Stimulated activated CD8-positive, alpha-beta memory T cell treated with anti-CD3 and anti-CD28 coated beads, Interleukin-7, amount 100 ng/mL, for 1 hour (primary cell): ENCODE measurements around the gene LPAR6.
"Not testable (repeated sequence)": the region's sequence is repeated elsewhere in the genome, so short reads cannot be mapped to it uniquely, and the experiment has no call there.

Experiments
- DNase-seq, 2 donors: peaks; one replicate each; pipeline ENCODE4 v3.0.0-alpha.2; 2020; ENCODE audit warnings: low read depth in 2 of 2

Gene LPAR6, protein sequence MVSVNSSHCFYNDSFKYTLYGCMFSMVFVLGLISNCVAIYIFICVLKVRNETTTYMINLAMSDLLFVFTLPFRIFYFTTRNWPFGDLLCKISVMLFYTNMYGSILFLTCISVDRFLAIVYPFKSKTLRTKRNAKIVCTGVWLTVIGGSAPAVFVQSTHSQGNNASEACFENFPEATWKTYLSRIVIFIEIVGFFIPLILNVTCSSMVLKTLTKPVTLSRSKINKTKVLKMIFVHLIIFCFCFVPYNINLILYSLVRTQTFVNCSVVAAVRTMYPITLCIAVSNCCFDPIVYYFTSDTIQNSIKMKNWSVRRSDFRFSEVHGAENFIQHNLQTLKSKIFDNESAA

DNA sequence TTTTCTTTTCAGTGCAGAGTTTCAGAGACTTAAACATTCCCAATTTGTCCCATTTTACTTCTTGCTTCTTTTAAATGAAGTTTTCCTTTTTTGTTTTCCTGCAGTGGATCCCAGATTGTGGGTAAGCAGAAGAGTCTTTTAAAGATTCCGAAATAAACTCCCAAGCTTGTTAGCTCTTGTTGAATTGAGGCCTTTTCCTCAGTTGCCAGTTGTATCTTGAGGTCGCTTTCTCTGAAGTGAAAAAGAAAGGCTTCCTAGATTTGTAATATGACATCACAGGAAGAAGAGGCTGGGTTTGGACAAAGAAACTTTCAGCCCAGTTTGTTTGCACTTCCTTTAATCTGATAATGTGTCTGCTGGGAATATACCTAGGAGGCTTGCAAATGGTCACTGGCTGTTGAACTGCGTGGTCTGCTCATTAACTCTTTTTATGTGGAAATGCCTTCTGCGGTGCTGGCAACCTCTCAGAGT lies at the start of gene LPAR6:
TSS of gene LPAR6 (minus strand) at position 233 of the 471 bp plus-strand sequence. CDS start 690 bp downstream, outside the sequence.
- DNase-seq, result no peak

DNA sequence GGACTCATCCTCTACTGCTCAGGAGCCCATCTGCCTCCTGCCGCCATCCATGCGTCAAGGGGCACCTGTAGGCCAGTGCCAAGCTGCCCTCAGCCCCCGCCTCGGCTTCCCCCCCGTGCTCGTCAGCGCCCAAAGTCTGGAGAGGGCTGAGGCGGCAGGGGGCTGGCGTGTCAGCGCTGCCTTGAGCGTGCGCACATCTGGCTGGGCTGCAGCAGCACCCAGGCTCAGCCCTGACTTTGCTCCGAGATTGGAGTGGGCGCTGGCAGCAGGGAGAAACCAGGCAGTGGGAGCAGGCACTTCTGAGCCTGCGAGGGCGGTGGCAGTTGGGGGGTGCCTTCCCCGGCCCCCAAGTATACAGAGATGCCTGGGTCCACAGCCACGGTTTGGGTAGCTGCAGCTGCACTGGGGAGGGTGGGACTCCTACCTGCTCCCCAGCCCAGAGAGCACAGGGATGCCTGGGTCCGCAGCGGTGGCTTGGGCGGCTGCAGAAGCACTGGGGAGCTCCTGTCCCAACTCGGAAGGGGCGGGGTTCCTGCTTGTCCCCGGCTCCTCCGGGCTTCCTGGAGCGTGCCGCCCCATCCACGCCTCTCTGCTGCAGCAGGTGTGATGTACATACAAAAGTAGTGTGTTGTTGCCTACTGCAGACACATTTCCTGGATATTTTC lies 44.8 kb upstream of the LPAR6 start:
- no peak for DNase-seq

DNA sequence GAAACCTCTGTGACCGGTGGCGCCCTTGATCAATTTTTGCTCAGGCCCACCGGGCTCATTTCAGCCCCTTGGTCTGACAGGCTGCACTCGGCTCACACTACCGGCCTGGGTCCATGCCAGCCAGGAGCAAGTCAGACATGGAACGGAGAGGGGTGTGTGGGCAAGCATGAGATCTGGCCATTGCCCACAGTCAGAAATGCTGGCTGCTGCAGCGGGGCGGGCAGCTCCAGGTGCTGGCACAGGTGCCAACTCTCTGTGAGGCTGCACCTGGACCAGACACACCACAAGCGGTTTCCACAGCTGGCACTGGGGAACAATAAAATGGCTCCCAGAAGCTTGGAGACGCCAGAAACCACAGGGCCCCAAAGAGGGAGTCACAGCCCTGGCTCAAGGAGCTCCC lies 43.6 kb upstream of the LPAR6 start:
- no peak for DNase-seq

DNA sequence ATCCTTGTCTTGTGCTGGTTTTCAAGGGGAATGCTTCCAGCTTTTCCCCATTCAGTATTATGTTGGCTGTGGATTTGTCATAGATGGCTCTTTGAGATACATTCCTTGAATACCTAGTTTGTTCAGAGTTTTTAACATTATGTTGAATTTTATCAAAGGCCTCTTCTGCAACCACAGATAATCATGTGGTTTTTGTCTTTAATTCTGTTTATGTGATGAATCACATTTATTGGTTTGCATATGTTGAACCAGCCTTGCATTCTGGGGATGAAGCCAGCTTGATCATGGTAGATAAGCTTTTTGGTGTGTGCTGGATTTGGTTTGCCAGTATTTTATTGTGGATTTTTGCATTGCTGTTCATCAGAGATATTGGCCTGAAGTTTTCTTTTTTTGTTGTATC lies 38.3 kb upstream of the LPAR6 start:
- not testable (repeated sequence) for DNase-seq

DNA sequence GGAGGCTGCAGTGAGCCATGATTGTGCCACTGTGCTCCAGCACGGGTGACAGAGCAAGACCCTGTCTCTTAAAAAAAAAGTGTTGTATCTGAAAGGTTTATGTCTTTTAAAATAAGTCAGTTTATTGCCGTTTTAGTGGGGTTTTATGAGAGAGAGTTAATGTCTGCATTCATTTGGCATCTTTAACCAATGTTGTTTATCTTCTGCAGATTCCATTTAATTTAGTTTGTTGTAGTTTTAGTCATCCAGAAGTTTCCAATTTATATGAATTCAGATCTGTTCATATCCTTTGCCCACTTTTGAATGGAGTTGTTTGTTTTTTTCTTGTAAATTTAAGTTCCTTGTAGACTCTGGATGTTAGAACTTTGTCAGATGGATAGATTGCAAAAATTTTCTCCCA lies 36.7 kb upstream of the LPAR6 start:
- no peak for DNase-seq

DNA sequence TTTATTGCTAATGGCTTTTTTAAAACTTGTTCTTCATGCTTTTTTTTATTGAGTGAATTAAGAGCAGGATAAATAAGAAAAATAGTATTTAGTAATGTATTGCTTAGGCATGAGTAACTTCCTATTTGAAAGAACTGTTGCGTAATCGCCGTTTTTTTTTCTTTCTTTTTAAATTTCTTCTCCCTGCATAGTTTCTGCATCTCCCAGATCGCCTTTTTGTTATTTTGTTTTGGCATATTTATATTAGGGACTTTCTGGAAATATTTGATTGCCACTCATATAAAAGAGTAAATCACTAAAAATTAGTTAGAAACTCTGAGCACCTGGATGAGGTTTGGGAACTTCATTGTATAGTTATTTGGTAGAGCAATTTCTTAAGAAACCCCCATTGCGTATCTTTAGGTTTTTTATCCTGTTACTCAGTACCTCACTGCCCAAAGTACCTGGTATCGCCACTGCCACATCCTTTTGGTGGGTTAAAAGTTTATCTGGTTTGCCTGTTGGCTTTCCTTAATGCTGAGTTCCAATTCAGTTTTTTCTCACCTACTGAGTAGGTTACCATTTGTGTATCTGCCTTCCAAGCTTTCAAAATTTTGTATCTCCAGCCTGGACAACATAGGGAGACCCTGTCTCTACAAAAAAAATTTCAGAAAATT lies 36.2 kb upstream of the LPAR6 start:
- no peak for DNase-seq

DNA sequence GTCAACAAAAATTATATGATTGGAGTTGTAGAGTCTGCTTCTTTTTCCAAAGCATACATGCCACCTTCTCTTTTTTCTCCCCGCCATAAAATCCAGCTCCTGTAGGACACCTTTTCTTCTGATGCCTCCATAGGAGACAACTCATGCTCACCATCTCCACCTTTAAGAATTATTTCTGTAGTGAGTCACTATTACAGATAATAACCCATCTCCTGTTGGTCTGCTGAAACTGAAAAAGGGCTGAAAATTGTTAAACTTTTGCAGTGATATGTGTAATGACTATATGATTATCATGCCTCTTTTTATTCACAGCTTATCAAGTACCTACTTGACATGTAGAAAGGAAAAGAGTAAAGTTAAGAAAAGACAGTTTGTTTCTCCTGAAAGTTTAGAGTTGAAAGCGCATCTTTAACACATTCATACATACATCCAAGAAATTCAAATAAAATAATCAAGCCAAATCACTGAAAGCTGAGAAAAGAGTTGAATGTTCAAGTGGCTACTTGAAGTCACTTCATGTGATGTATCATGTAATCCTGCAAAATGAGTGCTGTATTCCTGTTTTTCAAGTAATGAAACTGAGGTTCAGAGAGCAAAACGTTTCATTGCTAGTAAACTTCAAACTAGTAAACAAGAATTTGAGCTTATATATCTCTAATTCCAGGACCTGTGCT lies 35.5 kb upstream of the LPAR6 start:
- no peak for DNase-seq

DNA sequence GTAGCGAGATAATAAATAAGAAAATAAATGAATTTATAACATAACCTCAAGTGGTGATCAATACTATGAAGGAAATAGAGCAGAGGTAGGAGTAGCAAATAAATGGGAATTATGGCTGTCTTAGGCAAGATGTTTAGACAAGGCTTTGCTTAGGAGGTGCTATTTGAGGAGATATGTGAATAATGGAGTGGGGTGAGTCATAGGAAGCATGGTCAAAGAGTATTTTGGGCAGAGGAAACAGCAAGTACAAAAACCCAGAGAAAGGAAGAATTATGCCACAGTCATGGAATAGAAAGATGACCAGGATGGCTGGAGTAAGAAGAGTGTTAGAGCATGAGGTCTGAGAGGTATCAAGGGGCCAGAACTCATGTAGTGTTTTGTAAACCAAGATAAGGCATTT lies 33.6 kb upstream of the LPAR6 start:
- no peak for DNase-seq

DNA sequence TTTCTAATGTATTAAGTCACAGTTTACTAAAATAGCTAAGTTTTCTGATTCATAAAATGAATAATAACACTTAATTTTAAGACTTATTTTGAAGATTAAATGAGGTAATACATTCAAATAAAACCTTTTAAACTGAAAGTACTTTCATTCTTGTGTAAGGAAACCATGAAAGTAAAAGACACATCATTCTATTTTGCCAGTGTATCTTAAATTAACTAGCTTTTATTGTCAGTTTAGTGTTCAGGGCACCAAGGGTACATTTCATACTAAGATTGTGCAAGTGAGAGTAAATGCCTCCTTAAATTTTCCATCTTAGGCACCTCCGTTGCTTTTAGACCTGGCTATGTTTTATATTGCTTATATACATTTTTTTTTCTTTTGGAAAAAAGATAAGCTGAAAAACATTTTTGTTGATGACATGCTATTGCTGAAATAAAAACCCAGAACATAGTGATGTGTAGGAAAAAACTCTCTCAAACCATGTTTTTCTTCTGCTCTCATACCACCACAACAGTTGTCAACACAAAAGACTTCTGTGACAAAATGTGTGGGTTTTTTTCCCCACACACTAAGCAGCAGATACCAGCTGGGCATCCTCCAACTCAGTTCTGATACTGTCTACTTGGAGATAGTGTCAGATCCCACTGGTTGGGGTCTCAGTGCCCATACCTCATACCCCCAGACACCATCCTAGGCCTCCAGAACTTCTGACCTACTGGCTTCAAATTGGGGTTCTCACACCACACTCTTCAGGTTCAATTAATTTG lies 30.7 kb upstream of the LPAR6 start:
- DNase-seq, result no peak

DNA sequence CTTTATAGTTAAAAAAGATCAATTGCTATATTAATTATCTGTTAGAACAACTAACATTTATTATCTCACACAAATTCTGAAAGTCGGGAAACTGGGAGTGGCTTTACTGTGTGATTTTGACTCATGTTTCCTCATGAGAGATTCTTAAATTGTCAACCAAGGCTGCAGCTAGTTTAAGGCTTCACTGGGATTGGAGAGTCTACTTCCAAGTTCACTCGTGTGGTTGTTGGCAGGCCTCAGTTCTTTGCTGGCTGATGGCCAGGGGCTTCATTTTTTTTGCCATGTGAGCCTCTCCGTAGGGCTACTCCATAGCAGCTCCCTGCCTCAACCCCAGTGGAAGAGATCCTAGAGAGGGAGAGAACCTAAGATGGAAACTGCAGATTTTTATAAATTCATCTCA lies 24.5 kb upstream of the LPAR6 start:
- no peak for DNase-seq

DNA sequence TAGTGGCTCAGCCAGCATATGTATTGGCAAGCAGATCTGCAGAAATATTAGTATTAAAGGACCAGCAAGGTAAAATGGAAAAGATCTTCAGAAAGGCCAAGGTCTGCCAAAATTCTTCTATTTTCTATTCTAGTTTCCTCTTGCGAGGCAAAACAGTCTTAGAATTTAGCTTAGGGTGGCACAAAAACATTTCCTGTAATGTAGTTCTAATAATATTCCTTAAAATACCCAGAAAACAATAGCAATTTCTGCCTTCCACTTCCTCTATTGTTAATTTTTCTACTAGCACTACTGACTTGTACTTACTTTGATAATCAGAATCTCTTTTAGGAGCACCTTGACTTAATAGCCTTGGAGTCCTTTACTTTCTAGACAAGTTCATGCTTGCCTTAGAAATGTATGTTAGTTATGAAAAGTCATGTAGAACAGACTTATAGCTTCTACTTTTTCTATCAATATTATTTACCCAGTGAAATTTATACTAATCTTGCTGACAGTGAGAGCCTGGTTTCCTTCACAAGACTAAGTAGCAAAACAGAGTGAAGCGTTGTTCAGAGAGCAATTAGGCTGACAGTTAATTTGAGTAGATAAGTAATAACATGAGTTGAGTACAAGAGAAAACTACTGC lies 23.9 kb upstream of the LPAR6 start:
- no peak for DNase-seq

DNA sequence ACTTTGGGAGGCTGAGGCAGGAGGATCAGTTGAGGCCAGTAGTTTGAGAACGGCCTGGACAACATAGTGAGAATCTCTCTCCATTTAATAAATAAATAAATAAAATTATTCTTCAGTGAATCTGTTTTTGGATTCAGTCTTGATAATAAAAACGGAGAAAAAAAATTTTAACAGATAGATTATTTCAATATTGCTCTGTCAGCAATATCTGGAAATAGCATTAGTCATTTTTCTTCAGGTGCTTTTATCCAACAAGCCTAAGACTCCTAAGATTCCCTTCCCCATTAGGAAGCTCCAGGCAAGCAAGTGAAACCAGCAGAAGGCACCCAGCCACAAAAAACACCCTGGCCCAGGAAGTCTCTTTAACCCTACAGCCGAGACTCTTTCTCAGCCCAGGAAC lies 21.3 kb upstream of the LPAR6 start:
- no peak for DNase-seq

DNA sequence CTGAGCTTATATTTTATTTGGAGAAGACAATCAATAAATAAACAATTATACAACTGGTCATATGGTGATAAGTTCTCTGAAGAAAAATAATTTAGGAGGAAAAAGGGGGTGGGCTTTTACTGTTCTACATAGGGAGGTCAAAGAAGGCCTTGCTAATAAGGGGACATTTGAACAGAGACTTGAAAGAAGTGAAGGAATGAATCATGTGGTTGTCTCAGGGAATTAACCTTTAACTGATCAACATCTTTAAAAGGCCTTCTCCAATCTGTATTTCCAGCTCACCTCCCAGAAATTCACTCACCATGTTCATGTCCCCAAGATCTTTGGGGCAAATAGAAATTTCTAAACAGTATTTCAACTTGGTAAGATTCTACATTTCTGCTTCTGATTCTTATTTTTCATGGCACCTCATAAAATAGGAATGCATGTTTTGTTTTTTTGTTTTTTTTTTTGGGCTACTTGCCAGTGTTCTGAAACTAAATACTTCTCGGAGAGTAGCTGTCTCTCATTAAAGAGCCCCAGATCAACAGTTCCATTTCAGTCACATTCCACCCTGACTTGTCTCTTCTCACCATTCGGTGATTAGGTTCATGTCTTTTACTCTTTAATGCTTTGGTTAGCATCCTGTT lies 19.2 kb upstream of the LPAR6 start:
- DNase-seq, result no peak

DNA sequence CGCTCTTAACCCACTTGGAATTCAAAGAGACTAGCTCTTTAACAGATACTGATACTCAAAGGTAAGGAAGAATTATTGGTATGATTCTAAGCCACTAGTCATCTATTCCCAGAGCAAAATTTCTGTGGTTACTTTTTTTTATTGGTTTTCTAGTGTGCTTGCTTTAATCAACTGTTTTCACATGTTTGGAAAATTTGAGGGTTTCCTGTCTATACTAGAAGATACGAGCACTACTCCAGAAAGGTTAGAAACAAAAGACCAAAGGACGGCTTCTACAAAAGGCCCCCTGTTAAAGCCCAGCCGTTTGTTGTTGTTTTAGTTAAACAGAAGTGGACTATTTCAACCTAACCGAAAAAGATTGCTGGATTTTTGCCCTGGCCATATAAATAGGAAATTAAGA lies 18.5 kb upstream of the LPAR6 start:
- no peak for DNase-seq

DNA sequence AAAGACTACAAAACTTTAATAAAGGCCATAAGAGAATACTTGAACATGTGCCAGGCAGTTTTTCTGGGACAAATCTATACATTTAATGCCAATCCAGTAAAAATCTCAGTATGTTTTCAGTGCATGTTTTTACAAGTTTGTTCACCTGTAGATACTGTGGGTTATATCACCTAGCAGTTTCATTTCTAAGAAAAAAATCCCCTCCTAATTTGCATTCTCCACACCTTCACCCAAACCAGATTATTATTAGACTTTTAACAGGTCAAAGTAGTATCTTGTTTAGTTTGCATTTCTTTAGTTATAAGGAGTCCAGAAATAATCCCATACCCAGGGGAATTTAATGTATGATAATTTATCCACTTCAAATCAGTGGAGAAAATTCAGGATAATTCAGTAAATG lies 17.0 kb upstream of the LPAR6 start:
- DNase-seq, result no peak

DNA sequence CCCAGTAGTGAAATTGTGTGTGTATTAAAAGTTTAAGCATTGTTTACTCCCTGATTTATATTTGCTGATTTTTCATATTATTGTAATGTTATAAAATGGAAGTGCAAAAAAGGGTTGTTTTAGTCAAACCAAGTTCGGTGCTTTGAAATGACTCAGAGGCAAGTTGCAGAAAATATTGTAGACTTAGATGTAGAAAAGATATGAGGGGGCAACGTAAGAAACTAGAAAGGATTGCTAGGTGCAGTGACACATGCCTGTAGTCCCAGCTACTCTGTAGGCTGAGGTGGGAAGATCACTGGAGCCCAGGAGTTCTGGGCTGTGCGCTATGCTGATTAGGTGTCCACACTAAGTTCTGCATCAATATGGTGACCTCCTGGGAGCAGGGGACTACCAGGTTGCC lies 16.1 kb upstream of the LPAR6 start:
- no peak for DNase-seq

DNA sequence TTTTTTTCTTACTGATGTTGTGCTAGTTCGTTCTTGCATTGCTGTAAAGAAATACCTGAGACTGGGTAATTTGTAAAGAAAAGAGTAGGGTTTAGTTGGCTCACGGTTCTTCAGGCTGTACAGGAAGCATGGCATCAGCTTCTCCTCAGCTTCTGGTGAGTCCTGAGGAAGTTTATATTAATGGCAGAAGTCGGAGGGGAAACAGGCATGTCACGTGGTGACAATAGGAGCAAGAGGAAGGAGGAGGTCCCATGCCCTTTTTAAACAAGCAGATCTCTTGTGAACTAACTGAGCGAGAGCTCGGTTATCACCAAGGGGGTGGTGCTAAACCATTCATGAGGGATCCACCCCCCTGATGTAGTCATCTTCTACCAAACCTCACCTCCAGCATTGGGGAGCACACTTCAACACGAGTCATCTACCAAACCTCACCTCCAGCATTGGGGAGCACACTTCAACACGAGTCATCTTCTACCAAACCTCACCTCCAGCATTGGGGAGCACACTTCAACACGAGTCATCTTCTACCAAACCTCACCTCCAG lies 13.9 kb upstream of the LPAR6 start:
- not testable (repeated sequence) for DNase-seq

DNA sequence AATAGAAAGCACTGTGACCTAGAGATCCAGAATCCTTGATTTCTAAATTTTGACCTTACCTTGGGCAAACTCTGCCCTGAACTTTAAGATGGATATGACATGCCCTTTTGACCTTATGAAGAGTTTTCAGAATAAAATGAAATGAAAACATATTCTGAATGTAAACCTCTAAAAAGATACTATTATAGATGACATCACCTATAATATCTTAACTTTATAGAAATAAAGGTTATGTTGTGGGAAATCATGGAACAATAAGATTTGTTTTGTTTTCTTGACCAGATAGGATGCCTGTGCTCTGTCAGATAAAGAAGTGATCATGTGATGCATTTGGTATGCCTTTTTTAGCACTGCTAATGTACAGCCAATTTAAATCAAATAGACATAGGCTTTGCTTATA lies 13.1 kb upstream of the LPAR6 start:
- DNase-seq, result no peak

DNA sequence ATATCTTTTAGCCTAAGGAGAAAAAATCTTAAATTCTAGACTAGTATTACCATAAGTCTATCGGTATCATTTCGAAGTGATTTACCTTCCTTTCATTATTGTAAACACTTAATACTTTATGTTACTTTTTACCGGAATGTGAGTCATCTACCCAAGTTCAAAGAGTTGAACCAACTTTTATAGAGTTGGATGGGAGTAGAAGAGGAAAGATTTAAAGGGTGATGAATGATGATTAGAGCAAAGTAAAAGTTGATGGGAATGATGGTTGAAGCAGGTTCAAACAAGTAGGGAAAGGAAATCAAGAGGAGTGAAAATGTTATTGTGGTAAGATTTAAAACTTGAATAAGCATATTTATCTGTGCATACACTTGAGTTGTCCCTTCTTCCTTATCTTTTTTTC lies 11.3 kb upstream of the LPAR6 start:
- no peak for DNase-seq

DNA sequence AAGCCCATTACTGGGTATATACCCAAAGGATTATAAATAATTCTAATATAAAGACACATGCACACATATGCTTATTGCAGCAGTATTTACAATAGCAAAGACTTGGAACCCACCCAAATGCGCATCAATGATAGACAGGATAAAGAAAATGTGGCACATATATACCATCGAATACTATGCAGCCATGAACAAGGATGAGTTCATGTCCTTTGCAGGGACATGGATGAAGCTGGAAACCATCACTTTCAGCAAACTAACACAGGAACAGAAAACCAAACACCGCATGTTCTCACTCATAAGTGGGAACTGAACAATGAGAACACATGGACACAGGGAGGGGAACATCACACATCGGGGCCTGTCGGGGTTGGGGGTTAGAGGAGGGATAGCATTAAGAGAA lies 9.1 kb upstream of the LPAR6 start:
- DNase-seq, result not testable (repeated sequence)
